LoVo (cell line): ENCODE data around the gene MUC7.
"Not testable (repeated sequence)": the region's sequence is repeated elsewhere in the genome, so short reads cannot be mapped to it uniquely, and the experiment has no call there.

ENCODE experiments used
- DNase-seq: peaks from one replicate; pipeline ENCODE4 v3.0.0-alpha.2; 2016; ENCODE audit warnings: low spot score

MUC7 gene

GRCh38 chr4:70471897-70472296 lies at the start of gene MUC7:
TSS of gene MUC7 (plus strand) at chr4:70472197. CDS start at chr4:70474022, 1,825 bp downstream.
- no peak for DNase-seq

- no peak for DNase-seq
Measured at GRCh38 chr4:70425306-70425705, 46.7 kb upstream of the MUC7 start.

GRCh38 chr4:70426789-70427188 lies 45.2 kb upstream of the MUC7 start:
- no peak for DNase-seq

- DNase-seq: no peak
Measured at GRCh38 chr4:70437197-70437596, 34.8 kb upstream of the MUC7 start.

GRCh38 chr4:70442474-70442873 lies 29.5 kb upstream of the MUC7 start:
- no peak for DNase-seq

- DNase-seq: no peak
Measured at GRCh38 chr4:70443329-70443728, 28.7 kb upstream of the MUC7 start.

- DNase-seq: no peak
Measured at GRCh38 chr4:70449220-70449619, 22.8 kb upstream of the MUC7 start.

- DNase-seq: no peak
Measured at GRCh38 chr4:70452946-70453345, 19.1 kb upstream of the MUC7 start.

- DNase-seq: no peak
Measured at GRCh38 chr4:70463335-70463734, 8.7 kb upstream of the MUC7 start.

- no peak for DNase-seq
Measured at GRCh38 chr4:70473679-70474078, 1.7 kb downstream of the MUC7 start.

- DNase-seq: no peak
Measured at GRCh38 chr4:70488748-70489147, 16.8 kb downstream of the MUC7 start.

- DNase-seq: no peak
Measured at GRCh38 chr4:70496231-70496630, 24.2 kb downstream of the MUC7 start.

- DNase-seq: not testable (repeated sequence)
Measured at GRCh38 chr4:70501838-70502237, 29.8 kb downstream of the MUC7 start.

GRCh38 chr4:70504733-70505132 lies 32.7 kb downstream of the MUC7 start:
- no peak for DNase-seq

GRCh38 chr4:70505151-70505748 lies 33.3 kb downstream of the MUC7 start:
- DNase-seq: peak; percentile 54

- DNase-seq: no peak
Measured at GRCh38 chr4:70508801-70509200, 36.8 kb downstream of the MUC7 start.

GRCh38 chr4:70511365-70511764 lies 39.4 kb downstream of the MUC7 start:
- no peak for DNase-seq

GRCh38 chr4:70515367-70516250 lies 43.6 kb downstream of the MUC7 start:
- no peak for DNase-seq

- DNase-seq: no peak
Measured at GRCh38 chr4:70518269-70518668, 46.3 kb downstream of the MUC7 start, which contains the start of gene AMTN. TSS of gene AMTN (plus strand) at chr4:70518569. CDS start at chr4:70518778, 209 bp downstream.

- no peak for DNase-seq
Measured at GRCh38 chr4:70518716-70519115, 46.7 kb downstream of the MUC7 start.

GRCh38 chr4:70522626-70523025 lies 50.6 kb downstream of the MUC7 start:
- DNase-seq: no peak

GRCh38 chr4:70530997-70531396 lies 59.0 kb downstream of the MUC7 start:
- DNase-seq: no peak

- DNase-seq: no peak
Measured at GRCh38 chr4:70531981-70532380, 60.0 kb downstream of the MUC7 start.
